NCI-H2029 (cell line): ENCODE measurements around the gene FRAS1.

Experiments
- DNase-seq: peaks from one replicate; lab custom pipeline; 2025; lab: John Stamatoyannopoulos, UW

The FRAS1 gene

DNA sequence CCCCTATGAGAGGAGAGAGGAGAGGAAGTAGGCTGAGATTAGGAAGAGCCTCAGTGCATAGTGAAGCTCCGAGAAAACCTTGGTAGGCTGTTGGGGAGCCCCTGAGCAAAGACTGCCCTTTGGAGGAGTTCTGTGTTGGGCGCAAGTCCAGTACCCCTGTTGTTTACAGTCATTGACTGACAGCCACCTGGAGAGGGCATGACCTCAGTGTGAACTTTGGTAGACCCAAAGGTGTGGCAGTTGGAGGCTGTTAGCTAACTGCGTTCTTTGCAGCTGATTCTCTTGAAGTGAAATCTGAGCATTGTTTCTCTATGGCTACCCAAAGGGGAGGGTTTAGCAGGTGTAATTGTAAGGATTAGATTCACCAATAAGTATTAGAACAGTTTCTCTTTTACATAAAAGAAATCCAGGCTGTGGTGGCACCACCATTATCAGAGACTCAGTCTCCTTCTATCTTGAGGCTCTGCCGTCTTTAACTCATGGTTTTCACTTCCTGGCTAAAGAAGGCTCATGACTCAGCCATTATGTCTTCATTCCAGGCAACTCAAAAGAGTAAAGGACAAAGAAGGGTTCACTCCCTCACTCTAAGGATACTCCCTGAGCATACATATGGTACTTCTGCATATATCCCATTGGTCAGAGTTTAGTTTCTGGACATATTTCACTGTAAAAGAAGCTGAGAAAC lies 527.9 kb downstream of the FRAS1 start:
- DNase-seq = no peak

DNA sequence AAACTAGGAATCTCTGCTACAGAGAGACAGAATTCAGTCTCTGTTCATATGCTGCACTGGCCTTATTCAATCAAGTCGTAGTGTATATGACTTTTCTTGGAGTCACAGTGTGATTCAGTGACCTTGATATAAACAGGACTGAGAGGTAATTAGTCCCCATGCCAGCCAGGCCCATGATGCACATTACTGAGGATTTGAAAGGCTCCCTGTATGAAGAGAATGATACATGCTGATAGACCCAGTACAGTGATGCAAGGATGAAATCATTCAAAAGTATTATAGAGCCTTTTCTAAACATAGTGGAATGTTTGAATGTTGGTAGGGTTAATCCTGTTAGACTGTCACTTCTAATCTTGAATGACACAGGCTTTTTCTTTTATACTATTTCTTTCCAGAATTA lies 528.5 kb downstream of the FRAS1 start:
- DNase-seq = no peak

DNA sequence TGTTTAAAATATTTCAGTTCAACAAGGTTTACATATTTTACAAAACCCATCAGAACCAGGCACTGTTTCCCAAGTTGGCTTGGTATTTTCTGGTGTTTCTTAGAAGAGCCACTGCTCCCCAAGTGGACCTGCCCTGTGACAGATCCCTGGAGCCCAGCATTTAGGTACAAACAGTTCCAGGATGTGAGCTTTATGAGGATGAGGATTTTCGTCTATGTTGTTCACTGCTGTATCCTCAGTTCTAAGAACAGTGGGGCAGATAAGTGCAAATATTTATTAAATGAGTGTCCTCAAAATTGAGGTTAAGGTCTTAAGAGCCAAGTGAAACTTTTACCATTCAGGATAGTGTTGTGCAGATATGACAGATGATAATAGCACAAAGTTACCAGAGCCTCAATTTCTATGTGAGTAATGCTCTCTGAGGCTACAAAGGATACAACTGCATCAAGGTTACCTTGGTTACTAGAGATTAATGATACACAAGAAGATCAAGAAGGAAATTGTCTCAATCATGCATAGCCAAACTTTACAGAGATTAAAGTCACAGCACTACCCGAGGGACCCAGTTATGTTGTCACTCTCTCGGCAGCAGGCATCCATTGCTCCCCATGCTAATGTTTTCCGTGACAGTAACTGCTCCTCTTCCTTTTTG lies 531.9 kb downstream of the FRAS1 start:
- no peak for DNase-seq

DNA sequence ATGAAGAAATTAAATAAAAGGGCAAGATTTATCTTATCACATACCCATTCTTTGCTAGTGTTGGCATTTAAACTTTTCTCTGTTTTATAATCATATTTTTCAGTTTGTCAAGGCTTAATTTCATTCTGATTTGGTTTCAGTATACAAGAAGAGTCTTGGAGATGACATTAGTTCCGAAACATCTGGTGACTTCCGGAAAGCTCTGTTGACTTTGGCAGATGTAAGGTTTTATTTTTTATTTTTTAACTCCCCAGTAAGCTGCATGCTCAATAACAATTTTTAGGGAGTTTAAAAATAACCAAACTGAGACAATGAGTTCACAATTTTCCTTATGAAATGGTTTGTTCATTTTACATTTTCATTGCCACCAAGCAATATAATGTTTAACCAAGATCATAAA lies 534.3 kb downstream of the FRAS1 start:
- DNase-seq = no peak

DNA sequence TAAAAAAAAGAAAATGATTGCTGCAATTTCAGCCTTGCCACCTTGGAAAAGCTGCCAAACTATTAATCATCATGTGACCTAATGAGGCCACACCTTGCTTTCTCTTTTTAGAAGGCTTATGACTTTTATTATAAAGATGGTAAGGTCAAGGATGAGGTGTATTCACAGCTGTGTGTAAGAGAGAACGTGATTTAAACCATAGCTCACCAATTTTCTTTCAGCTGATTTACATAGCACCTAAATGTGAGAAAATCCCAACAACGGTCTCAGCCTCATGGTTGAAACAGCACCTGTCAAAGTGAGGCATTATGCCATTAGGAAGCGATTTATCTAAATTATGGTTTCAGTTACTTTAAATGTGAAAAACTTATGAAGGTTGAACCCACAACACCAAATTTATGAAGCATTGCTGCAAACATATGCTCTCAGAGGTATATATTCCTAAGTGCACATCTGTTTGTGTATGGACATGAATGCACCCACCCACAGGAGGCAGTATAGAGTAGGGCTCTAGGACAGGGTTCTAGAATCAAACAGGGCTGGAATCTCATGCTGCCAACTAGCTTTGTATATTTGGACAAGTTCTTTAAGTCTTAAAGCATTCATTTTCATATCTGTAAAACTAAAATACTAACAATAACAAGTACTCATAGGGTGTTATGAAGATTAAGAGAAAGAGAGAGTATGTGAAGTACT lies 535.1 kb downstream of the FRAS1 start:
- DNase-seq = no peak
